GM18507 (cell line): ENCODE results near the gene ANKRD12.
"Not testable (repeated sequence)": the region's sequence is repeated elsewhere in the genome, so short reads cannot be mapped to it uniquely, and the experiment has no call there.

Source experiments
- DNase-seq: peaks from one replicate; pipeline ENCODE4 v3.0.0; 2011; ENCODE audit warnings: low read depth; ENCODE audit not compliant: insufficient read length; ENCODE audit errors: extremely low spot score
- FAIRE-seq: peaks from 2 replicates; lab custom pipeline; 2011; peaks lifted over from hg19 to GRCh38; lab: Jason Lieb, UNC

The ANKRD12 gene

DNA sequence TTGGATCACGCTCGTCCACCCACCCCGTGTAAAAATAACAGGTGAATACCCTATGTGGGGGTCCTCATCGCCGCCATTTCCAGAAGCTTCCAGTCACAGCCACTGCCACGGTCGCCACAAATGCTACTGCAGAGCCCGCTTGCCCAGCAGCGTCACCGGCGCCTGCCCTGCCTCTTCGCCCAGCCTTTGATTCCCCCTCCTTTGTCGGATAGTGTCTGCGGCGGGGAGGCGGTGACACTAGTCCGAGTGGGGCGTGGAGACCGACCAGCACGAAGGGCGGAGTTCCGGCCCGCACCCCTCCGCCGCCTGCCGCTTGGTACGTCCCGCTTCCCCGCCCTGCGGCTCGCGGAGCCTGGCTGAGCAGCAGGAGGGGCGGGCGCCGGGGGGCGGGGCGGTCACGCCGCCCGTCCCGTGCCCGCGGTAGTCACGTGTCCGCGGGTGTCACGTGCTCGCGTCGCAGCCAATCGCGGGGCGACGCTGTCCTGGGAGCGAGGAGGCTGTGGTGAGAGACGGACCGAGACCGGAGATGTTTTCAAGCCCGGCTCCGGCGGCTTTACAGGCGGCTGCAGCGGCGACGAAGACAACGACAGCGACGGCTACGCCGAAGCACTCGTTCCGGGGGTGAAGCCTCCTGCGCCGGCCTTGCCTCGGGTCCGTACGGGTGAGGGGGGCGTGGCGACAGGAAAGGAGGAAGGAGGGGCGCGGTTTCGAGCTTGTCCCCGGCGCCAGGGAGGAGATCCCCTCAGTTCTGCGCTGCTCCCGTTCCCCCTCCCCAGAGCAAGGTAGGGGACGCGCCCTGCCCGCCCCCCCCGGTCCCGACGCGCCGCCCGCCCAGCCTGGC lies at the start of gene ANKRD12:
TSS of gene ANKRD12 (plus strand) at position 467 of the 841 bp plus-strand sequence. CDS start 45,652 bp downstream, outside the sequence.
- DNase-seq (peak; percentile 94), FAIRE-seq (peak; percentile 92)

DNA sequence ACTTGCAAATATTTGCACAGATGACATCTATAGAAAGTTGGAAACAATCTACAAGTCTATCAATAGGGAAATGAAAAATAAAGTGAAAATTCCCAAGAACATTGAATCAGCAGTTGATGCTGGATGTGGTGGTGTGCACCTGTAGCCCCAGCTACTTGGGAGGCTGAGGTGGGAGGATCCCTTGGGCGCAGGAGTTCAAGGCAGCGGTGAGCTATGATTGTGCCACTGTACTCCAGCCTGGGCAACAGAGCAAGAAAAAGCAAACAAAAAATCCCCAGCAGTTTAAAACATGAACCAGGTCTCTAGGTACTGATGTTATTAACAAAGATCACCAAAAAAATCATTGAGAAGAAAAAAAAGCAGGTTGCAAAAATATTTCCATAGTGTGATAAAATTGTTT lies 49.4 kb upstream of the ANKRD12 start:
- FAIRE-seq = no peak
- DNase-seq = no peak

DNA sequence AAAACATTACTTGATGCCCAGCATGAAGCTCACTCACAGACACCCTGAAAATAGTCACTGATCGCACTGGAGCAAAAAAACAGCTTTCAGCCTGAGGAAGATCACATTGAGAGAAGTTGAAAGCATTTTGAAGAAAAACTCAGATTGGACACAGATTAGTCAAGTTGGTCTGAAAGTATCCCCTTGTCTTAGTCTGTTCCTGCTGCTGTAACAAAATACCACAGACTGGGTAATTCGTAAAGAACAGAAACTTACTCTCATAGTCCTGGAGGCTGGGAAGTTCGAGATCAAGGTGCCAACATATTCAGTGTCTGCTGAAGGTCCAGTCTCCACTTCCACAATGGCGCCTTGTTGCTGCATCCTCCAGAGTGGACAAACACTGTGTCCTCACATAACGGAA lies 48.3 kb upstream of the ANKRD12 start:
- DNase-seq = no peak
- no peak for FAIRE-seq

GRCh38 chr18:9088727-9089126 lies 47.9 kb upstream of the ANKRD12 start:
- not testable (repeated sequence) for FAIRE-seq, DNase-seq

DNA sequence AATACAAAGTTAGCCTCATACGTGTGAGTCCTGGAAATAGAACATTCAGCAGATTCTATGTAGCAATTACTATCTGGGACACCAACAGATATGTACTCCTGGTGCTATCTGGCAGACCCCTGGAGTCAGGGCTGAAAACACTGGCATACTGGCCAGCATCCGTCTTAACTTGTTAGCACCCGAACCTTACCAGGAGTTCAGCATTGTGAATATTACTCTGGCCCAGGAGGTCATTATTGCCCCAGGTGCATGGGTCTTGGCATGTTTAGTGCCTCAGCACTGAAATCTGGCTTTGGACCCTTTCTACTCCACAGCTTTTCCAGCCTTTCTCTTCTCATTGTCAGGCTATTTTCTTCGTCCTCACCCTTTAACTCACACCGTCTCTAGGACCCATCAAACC lies 46.0 kb upstream of the ANKRD12 start:
- FAIRE-seq (no peak), DNase-seq (no peak)

- DNase-seq = no peak
- FAIRE-seq = no peak
Observed at GRCh38 chr18:9091066-9091476, 45.5 kb upstream of the ANKRD12 start.

DNA sequence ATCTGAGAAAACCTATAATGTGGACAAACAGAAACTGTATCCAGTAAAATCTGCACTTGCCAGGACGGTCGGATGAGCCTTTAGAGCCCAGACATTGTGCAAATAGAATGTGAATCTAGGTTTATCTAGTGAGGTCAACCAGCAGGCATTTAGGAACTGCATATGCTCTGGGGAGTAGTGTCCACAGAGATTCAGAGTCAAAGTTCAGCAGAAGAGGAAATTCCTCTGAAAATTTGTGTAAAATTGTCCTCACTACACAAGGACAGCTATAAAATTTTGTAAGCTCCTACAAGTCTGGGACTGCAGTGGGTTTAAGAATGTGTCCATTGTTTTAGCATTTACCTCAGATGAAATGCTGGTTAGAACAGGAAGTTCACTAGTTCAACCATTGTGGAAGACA lies 43.9 kb upstream of the ANKRD12 start:
- FAIRE-seq (no peak), DNase-seq (no peak)

DNA sequence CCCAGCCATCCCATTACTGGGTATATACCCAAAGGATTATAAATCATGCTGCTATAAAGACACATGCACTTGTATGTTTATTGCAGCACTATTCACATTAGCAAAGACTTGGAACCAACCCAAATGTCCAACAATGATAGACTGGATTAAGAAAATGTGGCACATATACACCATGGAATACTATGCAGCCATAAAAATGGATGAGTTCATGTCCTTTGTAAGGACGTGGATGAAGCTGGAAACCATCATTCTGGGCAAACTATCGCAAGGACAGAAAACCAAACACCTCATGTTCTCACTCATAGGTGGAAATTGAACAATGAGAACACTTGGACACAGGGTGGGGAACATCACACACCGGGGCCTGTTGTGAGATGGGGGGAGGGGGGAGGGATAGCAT lies 43.5 kb upstream of the ANKRD12 start:
- DNase-seq, FAIRE-seq: not testable (repeated sequence)

DNA sequence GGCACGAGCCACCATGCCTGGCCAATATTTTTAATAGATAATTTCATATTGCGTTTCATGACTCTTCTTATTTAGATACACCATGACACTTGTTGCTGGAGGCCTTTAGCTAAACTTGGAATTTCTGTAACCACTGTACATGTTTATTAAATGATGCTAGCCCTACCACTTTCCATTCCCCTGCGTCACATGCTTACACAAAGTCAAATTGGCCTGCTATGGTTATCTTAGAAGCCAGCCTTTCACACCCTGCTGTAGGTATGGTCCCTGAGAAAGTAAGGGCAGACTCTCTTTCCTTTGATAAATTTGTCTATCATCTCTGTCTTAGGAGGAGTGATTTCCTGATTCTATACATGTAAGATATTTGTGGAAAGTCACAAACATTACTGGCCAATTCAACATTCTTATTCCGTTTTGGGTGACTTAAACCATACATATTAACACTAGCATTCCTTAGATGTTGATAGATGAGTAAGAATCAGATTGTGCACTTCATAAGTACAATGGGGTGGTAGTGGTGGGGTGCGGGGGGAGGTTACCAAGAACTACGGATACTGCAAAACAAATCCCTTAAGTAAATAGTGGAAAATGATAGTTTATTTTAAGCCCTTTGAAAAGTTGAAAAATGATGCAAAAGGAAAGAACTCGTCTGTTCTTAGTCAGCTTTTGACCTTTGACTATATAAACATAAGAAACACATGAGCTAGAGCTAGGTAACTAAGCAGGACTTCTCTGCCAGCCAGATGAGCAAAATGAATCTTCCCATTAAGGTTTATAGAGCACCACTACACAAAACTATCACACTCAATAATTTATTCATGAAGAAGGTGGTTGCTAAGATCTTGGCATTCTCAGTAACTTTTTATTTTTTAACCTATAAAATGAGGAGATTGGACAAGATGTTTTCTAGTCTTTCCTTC lies 42.0 kb upstream of the ANKRD12 start:
- no peak for DNase-seq
- FAIRE-seq = no peak

DNA sequence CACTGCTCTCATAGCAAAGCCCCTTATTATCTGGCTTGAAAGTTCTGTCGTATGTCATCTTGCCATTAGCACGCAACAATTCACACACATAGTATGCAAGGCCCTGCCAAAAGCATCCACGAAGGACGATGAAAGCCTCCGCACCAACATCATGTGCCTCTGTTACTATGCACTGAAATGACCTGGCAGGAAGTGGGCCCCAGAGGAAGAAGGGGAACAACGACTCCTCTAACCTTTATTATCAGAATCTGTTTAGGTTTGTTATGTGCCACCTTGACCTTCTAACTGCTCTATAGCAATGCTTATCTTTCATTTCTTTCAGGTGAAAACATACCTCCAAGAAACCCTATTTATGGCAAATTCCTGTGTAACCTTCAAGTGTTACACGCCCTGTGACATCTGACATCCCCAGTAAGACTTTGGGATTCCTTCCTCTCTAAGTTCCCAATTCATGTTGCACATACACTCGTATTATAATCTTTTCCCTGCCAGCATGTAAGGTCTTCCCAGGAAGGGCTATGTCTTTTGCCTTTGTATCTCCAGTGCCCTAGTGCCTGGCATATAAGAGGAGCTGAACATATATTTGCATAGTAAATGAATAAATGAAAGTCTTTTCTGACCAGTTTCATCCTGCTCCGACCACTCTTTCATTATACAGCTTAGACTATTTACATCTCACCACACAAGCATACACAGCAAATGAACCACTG lies 41.1 kb upstream of the ANKRD12 start:
- DNase-seq = no peak
- FAIRE-seq = peak; percentile 89

DNA sequence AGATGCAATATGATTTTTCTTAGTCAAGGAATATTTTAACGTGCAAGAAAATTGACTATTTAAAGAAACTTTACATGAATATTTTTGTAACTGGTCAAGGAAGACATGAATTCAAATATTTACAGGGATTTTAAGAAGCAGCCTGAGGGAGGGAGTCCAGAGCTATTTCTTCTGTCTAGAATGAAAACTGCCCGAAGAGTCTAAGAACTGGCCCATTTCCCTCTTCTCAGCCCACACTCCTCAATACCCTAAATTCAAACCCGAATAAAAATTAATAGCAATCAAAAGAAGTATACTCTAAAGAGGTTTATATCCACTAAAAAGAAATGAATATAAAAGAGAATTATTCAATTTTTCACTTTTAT lies 40.6 kb upstream of the ANKRD12 start:
- no peak for FAIRE-seq
- DNase-seq = no peak

- DNase-seq (no peak), FAIRE-seq (no peak)
Observed at GRCh38 chr18:9096685-9097084, 39.9 kb upstream of the ANKRD12 start.

GRCh38 chr18:9097349-9097748 lies 39.2 kb upstream of the ANKRD12 start:
- DNase-seq (no peak), FAIRE-seq (no peak)

GRCh38 chr18:9100796-9101195 lies 35.8 kb upstream of the ANKRD12 start:
- DNase-seq (no peak), FAIRE-seq (no peak)

- no peak for DNase-seq
- peak; percentile 76 for FAIRE-seq
Observed at GRCh38 chr18:9101730-9102507, 34.7 kb upstream of the ANKRD12 start.

DNA sequence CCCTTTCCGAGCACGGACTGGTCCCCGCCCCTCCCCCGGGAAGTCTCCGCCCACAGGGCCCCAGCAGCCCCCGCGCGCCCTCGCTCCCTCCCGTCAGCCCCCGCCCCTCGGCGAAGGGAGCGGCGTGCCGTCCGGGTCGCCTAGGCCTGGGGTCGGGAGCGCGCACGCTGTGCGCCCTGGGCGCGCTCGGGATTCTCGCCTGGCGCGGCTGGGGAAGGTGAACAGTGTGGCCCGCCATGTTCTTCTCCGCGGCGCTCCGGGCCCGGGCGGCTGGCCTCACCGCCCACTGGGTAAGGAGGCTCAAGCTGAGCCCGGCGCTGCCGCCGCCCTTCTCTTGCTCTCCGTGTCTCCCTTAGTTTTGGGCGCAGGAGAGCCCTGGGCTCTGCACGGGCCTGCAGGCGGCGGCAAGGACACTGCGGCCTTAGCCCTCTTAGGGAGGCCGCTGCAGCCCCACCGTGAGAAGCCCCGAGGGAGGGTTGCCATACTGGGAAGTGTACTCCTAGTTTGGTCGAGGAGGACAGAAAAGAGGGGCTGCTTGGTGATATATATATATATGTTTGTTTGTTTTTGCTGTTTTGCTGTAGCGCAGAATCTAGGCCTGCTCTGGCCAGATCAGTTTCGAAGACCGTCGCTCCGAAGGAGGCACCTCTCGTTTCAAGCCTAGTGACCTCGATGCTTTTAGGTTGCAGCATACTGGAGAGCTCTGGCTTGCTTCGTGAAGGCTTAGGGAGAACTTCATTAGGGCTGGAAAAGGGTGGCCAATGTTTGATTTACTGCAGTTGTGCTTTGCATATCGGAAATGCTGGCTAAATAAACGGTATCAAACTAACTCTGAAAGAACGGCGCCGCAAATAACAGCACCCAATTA lies 33.8 kb upstream of the ANKRD12 start, which contains the start of gene NDUFV2:
TSS of gene NDUFV2 (plus strand) at position 192 of the 868 bp plus-strand sequence. CDS start at position 237, 45 bp downstream.
- FAIRE-seq = peak; percentile 95
- DNase-seq = peak; percentile 93

- FAIRE-seq (no peak), DNase-seq (no peak)
Observed at GRCh38 chr18:9103376-9103873, 33.2 kb upstream of the ANKRD12 start.
